Spleen (tissue), 7 donors: ENCODE results near the gene HCN3.

Source experiments
- CTCF ChIP-seq, 11 experiments: fragments of 200-600 bp in 7 of 11; fragments of 450-650 bp in 4 of 11; sonication (generic) in 4 of 11; IDR thresholded peaks in 8 of 11; conservative IDR thresholded peaks in 3 of 11; 1 replicate in 7 of 11; 2 replicates in 4 of 11; pipeline versions ENCODE4 v1.4.0 to v1.8.0; 2016 to 2021; ENCODE audit warnings: antibody characterized with exemption in 11 of 11, inconsistent platforms in 4 of 11, mild to moderate bottlenecking in 1 of 11
- POLR2A ChIP-seq, 3 donors: fragments of 450-650 bp; IDR thresholded peaks; one replicate each; pipeline ENCODE4 v1.5.1; 2017; ENCODE audit warnings: antibody characterized with exemption in 3 of 3, mild to moderate bottlenecking in 1 of 3
- donor health status: DM: no; HTN: no; CAD: no; lungs with moderate emphysema.
- donor health status: DM: no; HTN: no; CAD: no.
- donor health status: DM: no; HTN: no; CAD: no.

GRCh38 chr1:155334962-155335361 lies 57.7 kb downstream of the HCN3 start:
- no peak for TF ChIP-seq CTCF (IDR thresholded peaks at IDR 0.05 in 8 of 11, conservative IDR thresholded peaks at IDR 0.05 in 3 of 11)
- no peak for TF ChIP-seq POLR2A (IDR thresholded peaks at IDR 0.05)
